GM23248 (cell line): ENCODE measurements around the gene UBXN1. TPM values are rescaled to one million over a fixed set of nuclear protein-coding genes. Genes with fewer than 3 reads are reported as not detected.

Experiments used
- DNase-seq: peaks from one replicate; pipeline ENCODE4 v3.0.0-alpha.2; 2015
- H2AFZ ChIP-seq: fragments of 200-600 bp; sonication (generic); 2 replicates; pipeline ENCODE4 v1.6.1; 2016; ENCODE audit warnings: antibody characterized with exemption
- H3F3A ChIP-seq: fragments of 200-600 bp; sonication (generic); 2 replicates; pipeline ENCODE4 v1.6.1; 2016; ENCODE audit warnings: mild to moderate bottlenecking, antibody characterized with exemption, mixed run types; ENCODE audit not compliant: insufficient read depth
- H3K27ac ChIP-seq: fragments of 200-600 bp; sonication (generic); 2 replicates; pipeline ENCODE4 v1.5.1; 2016; ENCODE audit warnings: mild to moderate bottlenecking
- H3K27me3 ChIP-seq: fragments of 200-600 bp; sonication (generic); replicated peaks from 2 replicates; pipeline ENCODE4 v1.6.1; 2016; ENCODE audit warnings: mild to moderate bottlenecking; ENCODE audit not compliant: insufficient read depth
- H3K36me3 ChIP-seq: fragments of 200-600 bp; sonication (generic); 2 replicates; pipeline ENCODE4 v1.6.1; 2016; ENCODE audit warnings: low read depth, mild to moderate bottlenecking
- H3K4me1 ChIP-seq: fragments of 200-600 bp; sonication (generic); 2 replicates; pipeline ENCODE4 v1.6.1; 2016; ENCODE audit warnings: mild to moderate bottlenecking; ENCODE audit not compliant: insufficient read depth
- H3K4me2 ChIP-seq: fragments of 200-600 bp; sonication (generic); one replicate; pipeline ENCODE4 v1.6.1; 2016; ENCODE audit warnings: mild to moderate bottlenecking; ENCODE audit not compliant: unreplicated experiment
- H3K4me3 ChIP-seq: fragments of 200-600 bp; sonication (generic); 2 replicates; pipeline ENCODE4 v1.5.1; 2016; ENCODE audit warnings: mild to moderate bottlenecking
- H3K79me2 ChIP-seq: fragments of 200-600 bp; sonication (generic); 2 replicates; pipeline ENCODE4 v1.6.1; 2016; ENCODE audit warnings: mild to moderate bottlenecking; ENCODE audit not compliant: insufficient read depth
- H3K9ac ChIP-seq: fragments of 200-600 bp; sonication (generic); 2 replicates; pipeline ENCODE4 v1.6.1; 2016; ENCODE audit warnings: mild to moderate bottlenecking
- H3K9me2 ChIP-seq: fragments of 200-600 bp; sonication (generic); 2 replicates; pipeline ENCODE4 v1.6.1; 2016; ENCODE audit warnings: mixed run types, mild to moderate bottlenecking, moderate library complexity; ENCODE audit not compliant: insufficient read depth
- H3K9me3 ChIP-seq: fragments of 200-600 bp; sonication (generic); one replicate; pipeline ENCODE4 v1.6.1; 2017; ENCODE audit warnings: low read depth
- H4K20me1 ChIP-seq: fragments of 200-600 bp; sonication (generic); 2 replicates; pipeline ENCODE4 v1.6.0; 2016; ENCODE audit not compliant: insufficient read depth
- EZH2 ChIP-seq: fragments of 200-600 bp; sonication (generic); IDR thresholded peaks from 2 replicates; pipeline ENCODE4 v1.6.1; 2018; ENCODE audit warnings: antibody characterized with exemption, mild to moderate bottlenecking; ENCODE audit not compliant: insufficient read depth, poor library complexity, severe bottlenecking
- EZH2phosphoT487 ChIP-seq: fragments of 200-600 bp; sonication (generic); IDR thresholded peaks from 2 replicates; pipeline ENCODE4 v1.6.1; 2018; ENCODE audit warnings: antibody characterized with exemption, moderate library complexity, mild to moderate bottlenecking, low read depth; ENCODE audit not compliant: insufficient read depth
- WGBS, 2 experiments: methylation state at CpG; one replicate each; pipeline ENCODE4 v1.1.6; 2015 to 2017; ENCODE audit warnings: low lambda C conversion rate in 2 of 2, low coverage in 1 of 2; ENCODE audit errors: missing lambda C conversion rate in 2 of 2; 5-methylcytosine and 5-hydroxymethylcytosine counted together
- in situ Hi-C: fragments of 300-500 bp; cut with MboI; formaldehyde crosslinking; loops from 2 replicates; pipeline ENCODE4 v1.15.0; 2020
- polyA plus RNA-seq: library from polyadenylated mRNA; unstranded; fragments of >200 nt; fragmentation: Nextera tagmentation; extraction: Ambion mirVana; gene quantifications from 2 replicates; pipeline ENCODE4 v1.2.1, GENCODE V29; 2016
- total RNA-seq: library from RNA; depleted of rRNA; stranded (reverse); fragments of >200 nt; shearing (Covaris generic); gene quantifications from 2 replicates; pipeline ENCODE4 v1.2.3, GENCODE V29; 2014

The UBXN1 gene
- total and polyA plus RNA-seq, 2 experiments from 2014 or later: 85.3 to 135 TPM

GRCh38 chr11:62712276-62712812, 33.5 kb upstream of the UBXN1 start:
- peaks cover 65% of the 10 kb centered on the region for H3F3A ChIP-seq
- H3K4me3 ChIP-seq: no peak overlapping the region
- H3K27me3 ChIP-seq: no peaks in the 10 kb centered on the region
- peaks cover 50% of the 10 kb centered on the region for H3K36me3 ChIP-seq
- H3K9me2 ChIP-seq: no peaks in the 10 kb centered on the region
- H3K79me2 ChIP-seq: peaks cover 43% of the 10 kb centered on the region
- H3K27ac ChIP-seq: peak overlapping the region; percentile 18; the same call in 1 of the 2 replicates
- no peak overlapping the region for H3K9ac ChIP-seq
- no peak overlapping the region for H2AFZ ChIP-seq
- no peak for TF ChIP-seq EZH2
- no peak for TF ChIP-seq EZH2phosphoT487
- in situ Hi-C loops: no loop called here
- WGBS, 2 experiments: 75 to 77% methylated on average over 6 of the region's 6 CpGs
- H3K4me1 ChIP-seq: peaks cover 9% of the 10 kb centered on the region
- no peaks in the 10 kb centered on the region for H3K9me3 ChIP-seq
- H3K4me2 ChIP-seq: no peak overlapping the region
- no peak for DNase-seq
- no peaks in the 10 kb centered on the region for H4K20me1 ChIP-seq

GRCh38 chr11:62710001-62710345, 31.1 kb upstream of the UBXN1 start:
- Histone ChIP-seq H3K4me2 (peak overlapping the region; percentile 96), H3K4me3 (peak overlapping the region; percentile 85), H3F3A (peaks cover 54% of the 10 kb centered on the region), H3K36me3 (peaks cover 27% of the 10 kb centered on the region; the same call in 1 of the 2 replicates), H3K27me3 (no peaks in the 10 kb centered on the region), H3K9me2 (no peaks in the 10 kb centered on the region), H3K27ac (peak overlapping the region; percentile 94), H3K9me3 (no peaks in the 10 kb centered on the region), H4K20me1 (no peaks in the 10 kb centered on the region), H2AFZ (peak overlapping the region; percentile 85), H3K9ac (peak overlapping the region; percentile 90), H3K79me2 (peaks cover 24% of the 10 kb centered on the region), H3K4me1 (peaks cover 21% of the 10 kb centered on the region)
- DNase-seq: peak; percentile 77
- no peak for TF ChIP-seq EZH2phosphoT487
- no peak for TF ChIP-seq EZH2
- in situ Hi-C loops: no loop called here
- WGBS, 2 experiments: 49 to 55% methylated on average over 7 of the region's 7 CpGs

DNA sequence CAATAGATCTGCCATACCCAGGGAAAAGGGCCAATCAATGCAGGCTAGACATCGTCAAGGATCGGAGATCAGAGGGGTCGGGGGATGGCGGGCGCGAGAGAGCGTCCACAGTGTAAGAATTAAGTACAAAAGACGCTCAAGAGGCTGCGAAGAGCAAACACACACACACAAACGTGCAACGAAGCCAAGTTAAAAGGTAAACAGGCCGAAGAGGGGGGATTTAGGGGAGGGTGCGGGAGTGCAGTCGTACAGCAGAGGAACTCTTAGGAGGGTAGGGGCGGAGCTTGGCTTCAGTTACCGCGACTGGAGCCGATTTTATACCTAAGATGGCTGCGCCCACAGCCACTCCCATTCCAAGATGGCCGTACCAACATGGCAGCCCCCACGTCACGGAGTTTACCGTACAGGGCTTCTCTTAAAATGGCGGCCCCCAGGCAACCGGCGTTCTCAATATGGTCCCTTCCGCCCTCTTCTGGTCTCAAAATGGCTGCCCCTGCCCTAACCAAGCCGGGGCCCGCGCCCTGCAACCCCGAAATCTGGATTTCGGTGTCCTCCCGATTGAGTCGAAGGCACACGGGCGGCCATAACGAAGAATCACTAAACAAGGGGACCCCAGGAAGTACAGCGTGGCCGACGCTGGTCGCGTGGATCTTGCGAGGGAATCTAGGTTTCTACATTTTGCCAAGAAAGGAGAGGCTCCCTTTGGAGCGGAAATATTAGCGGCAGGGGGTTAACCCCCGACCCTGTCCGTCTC, 30.6 kb upstream of the UBXN1 start:
- Histone ChIP-seq H2AFZ (peak overlapping the region; percentile 85), H3K9me2 (no peaks in the 10 kb centered on the region), H4K20me1 (no peaks in the 10 kb centered on the region), H3K9me3 (no peaks in the 10 kb centered on the region), H3K36me3 (peaks cover 27% of the 10 kb centered on the region; the same call in 1 of the 2 replicates), H3K9ac (peak overlapping the region; percentile 90), H3K4me2 (peak overlapping the region; percentile 96), H3F3A (peaks cover 54% of the 10 kb centered on the region), H3K79me2 (peaks cover 24% of the 10 kb centered on the region), H3K4me1 (peaks cover 21% of the 10 kb centered on the region), H3K27ac (peak overlapping the region; percentile 94), H3K4me3 (peak overlapping the region; percentile 85), H3K27me3 (no peaks in the 10 kb centered on the region)
- WGBS, 2 experiments: 2% methylated on average over 47 of the region's 47 CpGs
- TF ChIP-seq EZH2 (no peak), EZH2phosphoT487 (no peak)
- DNase-seq: peak; percentile 99
- in situ Hi-C loops: no loop called here

- Histone ChIP-seq H3F3A (peaks cover 50% of the 10 kb centered on the region), H3K27me3 (no peaks in the 10 kb centered on the region), H3K4me1 (peaks cover 21% of the 10 kb centered on the region), H4K20me1 (no peaks in the 10 kb centered on the region), H3K4me3 (peak overlapping the region; percentile 85), H3K9ac (peak overlapping the region; percentile 90), H3K4me2 (peak overlapping the region; percentile 96), H3K9me3 (no peaks in the 10 kb centered on the region), H3K79me2 (peaks cover 26% of the 10 kb centered on the region), H3K27ac (peak overlapping the region; percentile 94), H3K36me3 (peaks cover 27% of the 10 kb centered on the region; the same call in 1 of the 2 replicates), H2AFZ (peak overlapping the region; percentile 85), H3K9me2 (no peaks in the 10 kb centered on the region)
- TF ChIP-seq EZH2 (no peak), EZH2phosphoT487 (no peak)
- DNase-seq: no peak
- 6 to 9% methylated on average over 7 of the region's 7 CpGs for WGBS, 2 experiments
- in situ Hi-C loops: no loop called here
Measured at GRCh38 chr11:62708793-62709192, 29.9 kb upstream of the UBXN1 start.
